Upper lobe of right lung (tissue), 1 donor: ENCODE data around the gene FUT8. TPM values are rescaled to one million over a fixed set of nuclear protein-coding genes. Genes with fewer than 3 reads are reported as not detected.

ENCODE experiments used
- ATAC-seq: fragments of 200-7000 bp; cut with Tn5 transposase; one replicate; pipeline ENCODE4 v1.9.1; 2020; ENCODE audit warnings: mild to moderate bottlenecking, moderate library complexity
- DNase-seq: peaks from one replicate; pipeline ENCODE4 v3.0.0-alpha.2; 2020
- H3K27ac ChIP-seq: fragments of 200-600 bp; one replicate; pipeline ENCODE4 v1.8.0; 2022
- H3K27me3 ChIP-seq: fragments of 200-600 bp; one replicate; pipeline ENCODE4 v1.8.0; 2022; ENCODE audit warnings: mild to moderate bottlenecking
- H3K36me3 ChIP-seq: fragments of 200-600 bp; one replicate; pipeline ENCODE4 v1.8.0; 2022
- H3K4me1 ChIP-seq: fragments of 200-600 bp; one replicate; pipeline ENCODE4 v1.8.0; 2022
- H3K4me3 ChIP-seq: fragments of 200-600 bp; one replicate; pipeline ENCODE4 v1.8.0; 2022; ENCODE audit warnings: mild to moderate bottlenecking
- H3K9me3 ChIP-seq: fragments of 200-600 bp; one replicate; pipeline ENCODE4 v1.8.0; 2022
- intact Hi-C: fragments of 100-400 bp; cut with DNase I; formaldehyde crosslinking; loops from one replicate; pipeline ENCODE4 v1.11.0; 2022
- total RNA-seq: library from RNA; stranded (reverse); fragmentation: NEBNext Ultra II Directional; extraction: Animal tissue kit (Norgen Biotek cat#: 25700); gene quantifications from one replicate; pipeline ENCODE4 v1.2.1, GENCODE V29; 2021
- TF ChIP-seq, protein P1 (sequence below): fragments of 200-600 bp; IDR thresholded peaks from one replicate; pipeline ENCODE4 v1.8.0; 2022; ENCODE audit warnings: antibody characterized with exemption
- donor health status: DM: no; HTN: yes; CAD: no; lungs with severe emphysema.

The FUT8 gene
- total RNA-seq, 1 donor from 2014 or later, result 31.8 TPM

DNA sequence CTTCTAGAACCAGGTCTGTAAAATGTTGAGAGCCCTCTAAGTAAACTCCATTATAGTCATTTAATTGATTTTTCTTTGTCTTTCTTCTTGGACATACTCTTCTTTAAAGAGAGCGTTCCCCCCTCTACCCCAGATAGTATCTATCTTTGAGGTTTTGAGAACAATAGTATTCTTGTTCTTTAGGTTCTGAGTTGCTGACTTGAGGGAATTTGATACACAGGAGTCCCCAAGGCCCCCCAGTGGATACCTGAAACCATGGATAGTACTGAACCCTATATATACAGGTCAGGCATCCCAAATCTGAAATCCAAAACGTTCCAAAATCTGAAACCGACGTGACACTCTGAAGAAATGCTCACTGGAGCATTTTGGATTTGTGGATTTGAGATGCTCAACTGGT, 65.5 kb downstream of the FUT8 start:
- no peak for DNase-seq
- TF ChIP-seq, protein P1, sequence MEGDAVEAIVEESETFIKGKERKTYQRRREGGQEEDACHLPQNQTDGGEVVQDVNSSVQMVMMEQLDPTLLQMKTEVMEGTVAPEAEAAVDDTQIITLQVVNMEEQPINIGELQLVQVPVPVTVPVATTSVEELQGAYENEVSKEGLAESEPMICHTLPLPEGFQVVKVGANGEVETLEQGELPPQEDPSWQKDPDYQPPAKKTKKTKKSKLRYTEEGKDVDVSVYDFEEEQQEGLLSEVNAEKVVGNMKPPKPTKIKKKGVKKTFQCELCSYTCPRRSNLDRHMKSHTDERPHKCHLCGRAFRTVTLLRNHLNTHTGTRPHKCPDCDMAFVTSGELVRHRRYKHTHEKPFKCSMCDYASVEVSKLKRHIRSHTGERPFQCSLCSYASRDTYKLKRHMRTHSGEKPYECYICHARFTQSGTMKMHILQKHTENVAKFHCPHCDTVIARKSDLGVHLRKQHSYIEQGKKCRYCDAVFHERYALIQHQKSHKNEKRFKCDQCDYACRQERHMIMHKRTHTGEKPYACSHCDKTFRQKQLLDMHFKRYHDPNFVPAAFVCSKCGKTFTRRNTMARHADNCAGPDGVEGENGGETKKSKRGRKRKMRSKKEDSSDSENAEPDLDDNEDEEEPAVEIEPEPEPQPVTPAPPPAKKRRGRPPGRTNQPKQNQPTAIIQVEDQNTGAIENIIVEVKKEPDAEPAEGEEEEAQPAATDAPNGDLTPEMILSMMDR, result no peak
- no peak overlapping the region for H3K27ac ChIP-seq
- intact Hi-C loops, result no loop called here
- H3K9me3 ChIP-seq, result no peaks in the 10 kb centered on the region
- no peak overlapping the region for H3K4me3 ChIP-seq
- H3K27me3 ChIP-seq, result no peaks in the 10 kb centered on the region
- no peaks in the 10 kb centered on the region for H3K4me1 ChIP-seq
- no peaks in the 10 kb centered on the region for H3K36me3 ChIP-seq
- no peak for ATAC-seq

DNA sequence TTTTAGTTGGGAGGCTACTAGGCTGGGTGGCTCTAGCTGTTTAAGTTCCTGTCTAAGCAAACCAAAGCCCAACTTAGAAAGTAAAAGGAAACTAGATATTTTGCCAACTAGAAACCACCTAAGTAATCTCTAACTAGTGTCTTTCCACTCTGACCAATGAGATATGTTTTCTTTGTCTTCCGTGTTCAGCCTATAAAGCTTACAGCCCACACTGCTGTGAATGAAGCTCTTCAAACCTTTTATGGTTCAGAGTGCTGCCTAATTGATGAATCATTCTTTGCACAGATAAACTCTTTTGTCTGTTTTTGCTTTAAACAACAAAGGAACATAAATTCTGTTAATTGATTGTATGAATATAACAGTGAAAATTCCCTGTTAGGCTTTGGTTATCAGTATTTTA, 66.1 kb downstream of the FUT8 start:
- TF ChIP-seq, protein P1, result no peak
- intact Hi-C loops, result no loop called here
- DNase-seq, result no peak
- no peaks in the 10 kb centered on the region for H3K9me3 ChIP-seq
- ATAC-seq, result no peak
- no peaks in the 10 kb centered on the region for H3K36me3 ChIP-seq
- H3K4me1 ChIP-seq, result no peaks in the 10 kb centered on the region
- H3K4me3 ChIP-seq, result no peak overlapping the region
- H3K27ac ChIP-seq, result no peak overlapping the region
- H3K27me3 ChIP-seq, result no peaks in the 10 kb centered on the region

DNA sequence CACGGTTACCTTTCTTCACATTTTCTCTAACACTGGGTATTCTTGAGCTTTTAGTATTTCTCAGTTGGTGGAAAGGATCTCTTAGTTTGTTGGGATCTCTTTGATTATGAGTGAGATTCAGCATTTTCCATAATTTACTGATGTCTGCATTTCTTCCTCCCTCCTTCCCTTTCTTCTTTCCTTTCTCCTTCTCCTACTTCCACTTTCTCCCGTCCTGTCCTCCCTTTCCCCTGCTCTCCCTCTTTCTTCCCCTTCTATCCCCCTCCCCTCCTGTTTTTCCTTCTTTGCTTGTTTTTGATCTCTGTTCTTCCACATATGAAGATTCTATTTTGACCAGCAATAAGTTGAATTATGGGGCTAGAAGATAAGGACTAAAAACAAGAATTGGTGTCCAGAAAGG, 66.9 kb downstream of the FUT8 start:
- Histone ChIP-seq H3K36me3 (no peaks in the 10 kb centered on the region), H3K4me1 (no peaks in the 10 kb centered on the region), H3K27ac (no peak overlapping the region), H3K9me3 (no peaks in the 10 kb centered on the region), H3K27me3 (no peaks in the 10 kb centered on the region), H3K4me3 (no peak overlapping the region)
- no peak for ATAC-seq
- DNase-seq, result no peak
- intact Hi-C loops, result no loop called here
- TF ChIP-seq, protein P1, result no peak

DNA sequence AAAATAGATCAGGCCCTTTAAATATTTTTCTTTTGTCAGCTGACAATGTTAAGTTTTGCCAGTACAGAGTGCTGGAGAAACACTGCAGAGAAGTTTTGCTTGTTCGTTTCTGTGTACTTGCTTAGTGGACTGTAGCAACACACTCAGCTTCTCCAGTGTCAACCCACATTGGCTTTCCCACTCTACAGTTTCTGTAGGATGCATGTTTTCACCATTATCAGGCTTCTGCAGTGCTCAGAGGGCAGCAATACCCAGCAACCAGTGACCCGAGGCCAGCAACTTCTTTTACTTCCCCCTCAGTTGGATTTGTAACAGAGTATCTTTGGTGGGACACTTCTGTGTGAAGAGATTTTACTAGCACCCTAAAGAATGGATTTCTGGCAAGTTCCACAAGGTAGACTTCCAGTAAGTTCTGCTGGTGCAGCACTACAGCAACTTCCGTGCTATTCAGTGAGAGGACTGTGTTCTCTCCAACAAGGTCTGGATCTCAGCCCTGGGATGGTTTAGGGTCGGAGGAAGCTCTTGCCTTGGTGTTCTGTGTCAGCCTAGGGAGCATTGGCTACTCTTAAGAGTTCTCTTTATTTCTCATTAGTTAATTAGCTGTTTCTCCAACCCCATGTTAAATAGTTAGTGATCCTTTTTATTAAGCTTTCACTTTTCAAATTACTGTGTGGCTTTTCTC, 70.4 kb downstream of the FUT8 start:
- H3K4me1 ChIP-seq, result no peaks in the 10 kb centered on the region
- no peaks in the 10 kb centered on the region for H3K27me3 ChIP-seq
- no peaks in the 10 kb centered on the region for H3K36me3 ChIP-seq
- no peaks in the 10 kb centered on the region for H3K9me3 ChIP-seq
- DNase-seq (no peak), ATAC-seq (no peak)
- intact Hi-C loops, result no loop called here
- H3K27ac ChIP-seq, result no peak overlapping the region
- no peak overlapping the region for H3K4me3 ChIP-seq
- TF ChIP-seq, protein P1, result no peak

DNA sequence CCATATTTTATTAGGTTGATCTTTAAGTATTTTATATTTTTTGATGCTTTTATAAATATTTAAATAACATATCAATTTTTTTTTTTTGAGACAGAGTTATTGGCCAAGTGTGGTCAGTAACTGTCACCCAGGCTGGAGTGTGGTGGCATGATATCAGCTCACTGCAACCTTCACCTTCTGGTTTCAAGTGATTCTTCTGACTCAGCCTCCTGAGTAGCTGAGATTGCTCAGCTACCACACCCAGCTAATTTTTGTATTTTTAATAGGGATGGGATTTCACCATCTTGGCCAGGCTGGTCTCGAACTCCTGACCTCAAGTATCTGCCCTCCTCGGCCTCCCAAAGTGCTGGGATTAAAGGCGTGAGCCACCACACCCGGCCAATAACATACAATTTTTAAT, 71.1 kb downstream of the FUT8 start:
- H3K27me3 ChIP-seq, result no peaks in the 10 kb centered on the region
- TF ChIP-seq, protein P1, result no peak
- no peak overlapping the region for H3K27ac ChIP-seq
- no peaks in the 10 kb centered on the region for H3K9me3 ChIP-seq
- ATAC-seq (no peak), DNase-seq (no peak)
- no peak overlapping the region for H3K4me3 ChIP-seq
- no peaks in the 10 kb centered on the region for H3K36me3 ChIP-seq
- intact Hi-C loops, result no loop called here
- H3K4me1 ChIP-seq, result no peaks in the 10 kb centered on the region

GRCh38 chr14:65485516-65485915, 73.0 kb downstream of the FUT8 start:
- H3K4me3 ChIP-seq, result no peak overlapping the region
- H3K4me1 ChIP-seq, result no peaks in the 10 kb centered on the region
- intact Hi-C loops, result no loop called here
- ATAC-seq, result no peak
- DNase-seq, result no peak
- H3K36me3 ChIP-seq, result no peaks in the 10 kb centered on the region
- no peak overlapping the region for H3K27ac ChIP-seq
- H3K9me3 ChIP-seq, result no peaks in the 10 kb centered on the region
- TF ChIP-seq, protein P1, result no peak
- no peaks in the 10 kb centered on the region for H3K27me3 ChIP-seq
